PC-3 (cell line): ENCODE results near the gene GSTM2. TPM values are rescaled to one million over a fixed set of nuclear protein-coding genes. Genes with fewer than 3 reads are reported as not detected.

Experiments
- ATAC-seq: fragments of 200-7000 bp; cut with Tn5 transposase; 2 replicates; pipeline ENCODE4 v1.9.1; 2020; ENCODE audit warnings: mild to moderate bottlenecking, moderate library complexity
- BruUV-seq: library from RNA; stranded (reverse); fragments of 400-500 nt; replicated peaks from 2 replicates; lab custom pipeline; 2021; lab: Mats Ljungman, UMichigan
- CTCF ChIA-PET: fragments of 300-600 bp; sonication (Branson Sonifier 250); formaldehyde crosslinking; loops from one replicate; lab custom pipeline; 2022; ENCODE audit warnings: antibody characterized with exemption; lab: Charles Lee
- POLR2A ChIA-PET: fragments of 300-600 bp; sonication (Branson Sonifier 250); formaldehyde crosslinking; loops from one replicate; lab custom pipeline; 2022; ENCODE audit warnings: antibody characterized with exemption; ENCODE audit not compliant: unreplicated experiment; lab: Charles Lee
- DNase-seq: peaks from one replicate; pipeline ENCODE4 v3.0.0-alpha.2; 2015
- H2AFZ ChIP-seq: fragments of 300-600 bp; sonication (generic); 2 replicates; pipeline ENCODE4 v1.6.0; 2016; ENCODE audit warnings: antibody characterized with exemption, low read length
- H3F3A ChIP-seq: fragments of 300-600 bp; sonication (generic); one replicate; pipeline ENCODE4 v1.6.0; 2017; ENCODE audit warnings: antibody characterized with exemption, low read length, control low read depth, mild to moderate bottlenecking; ENCODE audit not compliant: unreplicated experiment
- H3K27ac ChIP-seq: fragments of 300-600 bp; sonication (generic); 2 replicates; pipeline ENCODE4 v1.5.1; 2016; ENCODE audit warnings: mild to moderate bottlenecking, low read length
- H3K27me3 ChIP-seq: fragments of 300-600 bp; sonication (generic); 2 replicates; pipeline ENCODE4 v1.6.1; 2016; ENCODE audit warnings: low read length, mixed read lengths
- H3K36me3 ChIP-seq: fragments of 300-600 bp; sonication (generic); 2 replicates; pipeline ENCODE4 v1.6.1; 2016; ENCODE audit warnings: low read depth, mixed run types, low read length, mixed read lengths
- H3K4me1 ChIP-seq: fragments of 300-600 bp; sonication (generic); 2 replicates; pipeline ENCODE4 v1.5.1; 2016; ENCODE audit warnings: low read length; ENCODE audit not compliant: insufficient read depth
- H3K4me2 ChIP-seq: fragments of 300-600 bp; sonication (generic); 2 replicates; pipeline ENCODE4 v1.6.0; 2016; ENCODE audit warnings: low read length
- H3K4me3 ChIP-seq: fragments of 300-600 bp; sonication (generic); 2 replicates; pipeline ENCODE4 v1.5.1; 2016; ENCODE audit warnings: mild to moderate bottlenecking, low read length, mixed read lengths
- H3K79me2 ChIP-seq: fragments of 300-600 bp; sonication (generic); 2 replicates; pipeline ENCODE4 v1.6.1; 2017; ENCODE audit warnings: low read length, mixed read lengths
- H3K9ac ChIP-seq: fragments of 300-600 bp; sonication (generic); 2 replicates; pipeline ENCODE4 v1.6.0; 2016; ENCODE audit warnings: mild to moderate bottlenecking, low read length
- H3K9me2 ChIP-seq: fragments of 300-600 bp; sonication (generic); replicated peaks from 2 replicates; pipeline ENCODE4 v1.6.1; 2016; ENCODE audit warnings: mixed run types, low read length, mixed read lengths
- H3K9me3 ChIP-seq: fragments of 300-600 bp; sonication (generic); 2 replicates; pipeline ENCODE4 v1.6.1; 2016; ENCODE audit warnings: low read length, mixed read lengths
- H4K20me1 ChIP-seq: fragments of 300-600 bp; sonication (generic); 2 replicates; pipeline ENCODE4 v1.6.1; 2016; ENCODE audit warnings: low read length, mixed read lengths
- EZH2 ChIP-seq: fragments of 300-600 bp; sonication (generic); IDR thresholded peaks from one replicate; pipeline ENCODE4 v1.6.1; 2017; ENCODE audit warnings: antibody characterized with exemption, mild to moderate bottlenecking, low read length; ENCODE audit not compliant: unreplicated experiment
- EZH2phosphoT487 ChIP-seq: fragments of 300-600 bp; sonication (generic); IDR thresholded peaks from 2 replicates; pipeline ENCODE4 v1.6.1; 2018; ENCODE audit warnings: mild to moderate bottlenecking, antibody characterized with exemption, low read length, borderline replicate concordance
- intact Hi-C: fragments of 100-400 bp; cut with micrococcal nuclease; formaldehyde crosslinking; loops from 2 replicates; pipeline ENCODE4 v1.9.0; 2023
- total RNA-seq: library from RNA; depleted of rRNA; stranded (reverse); fragments of >200 nt; gene quantifications from 2 replicates; pipeline ENCODE4 v1.2.3, GENCODE V29; 2014
- TF ChIP-seq, protein P1 (sequence below): fragments of 300-600 bp; sonication (generic); conservative IDR thresholded peaks from 2 replicates; pipeline ENCODE4 v1.5.1; 2017; ENCODE audit warnings: antibody characterized with exemption, low read depth, mild to moderate bottlenecking, low read length

GSTM2 gene
- total RNA-seq, 1 experiment from 2014 or later: 38.6 TPM

DNA sequence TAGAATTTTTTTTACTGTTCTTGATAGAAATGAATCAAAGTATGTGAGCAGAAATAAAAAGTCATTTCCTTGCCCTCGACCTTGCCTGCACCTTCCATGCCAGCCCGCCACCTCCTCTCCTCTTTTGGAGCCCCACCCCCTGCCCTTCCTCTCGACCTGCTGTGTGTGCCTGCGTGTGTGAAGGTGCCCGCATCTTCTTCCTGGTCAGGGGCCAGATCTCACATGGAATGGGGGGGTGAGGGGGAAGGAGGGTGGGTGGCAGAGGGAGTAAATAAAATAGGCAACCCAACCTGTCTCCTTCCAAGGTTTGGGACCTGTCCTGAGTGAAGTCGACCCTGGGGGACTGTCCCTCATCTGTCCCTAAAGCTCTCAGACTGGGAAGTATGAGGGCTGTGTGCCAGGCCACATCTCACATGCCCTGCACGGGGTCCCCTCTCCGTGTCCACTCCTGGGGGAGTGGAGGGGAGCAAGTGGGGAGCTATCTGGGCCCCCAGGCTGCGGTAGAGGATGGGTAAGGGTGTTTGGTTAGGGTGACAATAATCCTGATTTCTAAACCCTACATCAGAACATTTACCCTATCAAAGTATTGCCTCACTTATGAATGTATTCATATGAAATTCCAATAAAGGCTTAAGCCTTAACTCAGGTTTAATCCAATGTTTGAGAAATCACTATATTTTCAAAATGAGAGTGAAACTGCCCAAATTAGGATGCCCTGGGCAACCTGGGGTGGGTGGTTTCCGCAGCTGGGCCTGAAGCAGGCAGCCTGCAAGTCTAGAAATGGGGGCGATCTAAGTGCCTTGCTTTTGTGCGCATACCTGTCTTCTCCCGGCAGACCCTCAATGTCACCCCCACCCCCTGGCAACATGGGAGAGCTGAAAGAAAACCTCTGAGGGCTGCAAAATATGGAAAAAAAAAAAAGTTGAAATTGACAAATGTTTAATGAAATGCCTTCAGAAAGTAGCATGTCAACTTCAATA lies 32.8 kb upstream of the GSTM2 start:
- peaks cover 13% of the 10 kb centered on the region for H3K36me3 ChIP-seq
- ChIA-PET POLR2A (interaction anchor here (0.6 kb wide), 1 partner anchor 89 kb away, joined by 4 read pairs; no protein-coding TSS in a partner anchor), CTCF (no interaction called here)
- no peak overlapping the region for H3K27ac ChIP-seq
- H3K4me1 ChIP-seq: no peaks in the 10 kb centered on the region
- H3K4me2 ChIP-seq: no peak overlapping the region
- H3K9ac ChIP-seq: no peak overlapping the region
- H3K4me3 ChIP-seq: no peak overlapping the region
- no peaks in the 10 kb centered on the region for H3K79me2 ChIP-seq
- H4K20me1 ChIP-seq: no peaks in the 10 kb centered on the region
- no peaks in the 10 kb centered on the region for H3K9me3 ChIP-seq
- H3K27me3 ChIP-seq: no peaks in the 10 kb centered on the region
- no peak for TF ChIP-seq EZH2phosphoT487
- TF ChIP-seq, protein P1, sequence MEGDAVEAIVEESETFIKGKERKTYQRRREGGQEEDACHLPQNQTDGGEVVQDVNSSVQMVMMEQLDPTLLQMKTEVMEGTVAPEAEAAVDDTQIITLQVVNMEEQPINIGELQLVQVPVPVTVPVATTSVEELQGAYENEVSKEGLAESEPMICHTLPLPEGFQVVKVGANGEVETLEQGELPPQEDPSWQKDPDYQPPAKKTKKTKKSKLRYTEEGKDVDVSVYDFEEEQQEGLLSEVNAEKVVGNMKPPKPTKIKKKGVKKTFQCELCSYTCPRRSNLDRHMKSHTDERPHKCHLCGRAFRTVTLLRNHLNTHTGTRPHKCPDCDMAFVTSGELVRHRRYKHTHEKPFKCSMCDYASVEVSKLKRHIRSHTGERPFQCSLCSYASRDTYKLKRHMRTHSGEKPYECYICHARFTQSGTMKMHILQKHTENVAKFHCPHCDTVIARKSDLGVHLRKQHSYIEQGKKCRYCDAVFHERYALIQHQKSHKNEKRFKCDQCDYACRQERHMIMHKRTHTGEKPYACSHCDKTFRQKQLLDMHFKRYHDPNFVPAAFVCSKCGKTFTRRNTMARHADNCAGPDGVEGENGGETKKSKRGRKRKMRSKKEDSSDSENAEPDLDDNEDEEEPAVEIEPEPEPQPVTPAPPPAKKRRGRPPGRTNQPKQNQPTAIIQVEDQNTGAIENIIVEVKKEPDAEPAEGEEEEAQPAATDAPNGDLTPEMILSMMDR: no peak
- no peak for TF ChIP-seq EZH2
- ATAC-seq: no peak
- no peaks in the 10 kb centered on the region for H3K9me2 ChIP-seq
- DNase-seq: no peak
- H2AFZ ChIP-seq: no peak overlapping the region
- intact Hi-C loops: no loop called here
- BruUV-seq: no TSS peak
- H3F3A ChIP-seq: no peaks in the 10 kb centered on the region

DNA sequence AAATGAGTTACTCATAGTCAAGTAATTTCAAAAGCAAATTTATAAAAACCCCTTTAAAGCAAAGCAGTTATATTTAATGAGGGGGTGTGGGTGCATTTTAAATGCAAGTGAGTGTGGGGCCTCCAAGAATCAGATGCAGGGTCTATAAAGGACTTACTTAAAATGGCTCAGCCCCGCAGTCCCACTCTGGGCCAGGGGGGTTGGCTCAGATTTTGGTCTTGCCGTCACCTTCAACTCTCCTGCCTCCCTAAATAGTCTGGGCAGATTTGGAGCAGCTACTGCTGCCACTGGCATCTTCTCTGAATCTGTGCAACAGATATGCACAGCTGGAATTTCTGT lies 32.0 kb upstream of the GSTM2 start:
- no TSS peak for BruUV-seq
- H3K4me3 ChIP-seq: no peak overlapping the region
- no peak for TF ChIP-seq EZH2phosphoT487
- H3K27me3 ChIP-seq: no peaks in the 10 kb centered on the region
- intact Hi-C loops: no loop called here
- ATAC-seq (peak; percentile 14; the same call in 1 of the 2 replicates), DNase-seq (no peak)
- CTCF ChIA-PET: no interaction called here
- POLR2A ChIA-PET: interaction anchor here (0.6 kb wide), 1 partner anchor 90 kb away, joined by 4 read pairs; no protein-coding TSS in a partner anchor
- H3K27ac ChIP-seq: no peak overlapping the region
- no peak overlapping the region for H2AFZ ChIP-seq
- H3F3A ChIP-seq: no peaks in the 10 kb centered on the region
- H3K9me3 ChIP-seq: no peaks in the 10 kb centered on the region
- H3K36me3 ChIP-seq: peaks cover 10% of the 10 kb centered on the region
- H4K20me1 ChIP-seq: no peaks in the 10 kb centered on the region
- no peaks in the 10 kb centered on the region for H3K79me2 ChIP-seq
- no peaks in the 10 kb centered on the region for H3K4me1 ChIP-seq
- H3K4me2 ChIP-seq: no peak overlapping the region
- H3K9ac ChIP-seq: no peak overlapping the region
- no peaks in the 10 kb centered on the region for H3K9me2 ChIP-seq

DNA sequence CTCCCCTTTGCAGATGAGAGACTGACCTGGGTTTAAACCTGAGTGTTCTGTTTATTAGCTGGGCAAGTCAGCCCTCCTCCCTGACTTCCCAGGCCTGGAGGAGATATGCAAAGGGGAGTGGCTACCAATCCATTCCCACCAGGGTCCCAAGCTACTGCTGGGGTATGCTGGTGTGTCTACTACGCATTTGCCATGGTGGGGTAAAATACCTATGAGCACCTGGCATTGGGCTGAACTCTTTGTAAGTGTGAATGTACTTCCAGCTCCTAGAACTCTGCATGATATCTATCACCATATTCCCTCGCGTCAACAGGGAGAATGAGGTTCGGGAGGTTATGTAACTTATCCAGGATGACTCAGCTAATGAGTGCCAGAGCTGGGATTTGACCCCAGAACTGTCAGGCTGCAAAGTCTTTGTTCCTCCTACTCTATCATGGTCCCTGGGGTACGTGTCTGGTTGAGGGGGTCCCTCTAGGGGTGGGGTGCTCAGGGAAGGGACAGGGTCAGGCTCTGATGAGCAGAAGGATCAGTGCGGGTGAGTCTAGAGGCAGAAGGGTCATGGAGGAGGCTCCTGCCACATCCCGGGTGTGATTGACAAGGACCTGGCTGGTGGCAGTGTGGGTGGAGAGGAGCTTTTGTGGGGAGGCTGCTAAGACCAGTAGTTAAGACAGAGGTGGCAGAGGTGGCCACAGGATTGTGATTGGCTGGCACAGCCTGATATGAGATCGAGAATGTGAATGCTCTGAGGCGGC lies 31.5 kb upstream of the GSTM2 start:
- no TSS peak for BruUV-seq
- H3K9ac ChIP-seq: no peak overlapping the region
- H3K9me2 ChIP-seq: no peaks in the 10 kb centered on the region
- H3K4me1 ChIP-seq: no peaks in the 10 kb centered on the region
- no peaks in the 10 kb centered on the region for H3K79me2 ChIP-seq
- H3K4me2 ChIP-seq: no peak overlapping the region
- TF ChIP-seq EZH2phosphoT487: no peak
- TF ChIP-seq, protein P1: no peak
- no peak for TF ChIP-seq EZH2
- POLR2A ChIA-PET: interaction anchor here (0.6 kb wide), 1 partner anchor 90 kb away, joined by 4 read pairs; no protein-coding TSS in a partner anchor
- H3K27me3 ChIP-seq: no peaks in the 10 kb centered on the region
- no peak overlapping the region for H3K4me3 ChIP-seq
- H3K9me3 ChIP-seq: no peaks in the 10 kb centered on the region
- intact Hi-C loops: no loop called here
- H3F3A ChIP-seq: no peaks in the 10 kb centered on the region
- ATAC-seq (no peak), DNase-seq (no peak)
- CTCF ChIA-PET: no interaction called here
- H3K27ac ChIP-seq: no peak overlapping the region
- H2AFZ ChIP-seq: no peak overlapping the region
- peaks cover 5% of the 10 kb centered on the region for H3K36me3 ChIP-seq
- no peaks in the 10 kb centered on the region for H4K20me1 ChIP-seq
